ENCODE data around the gene PCBP2. TPM values are rescaled to one million over a fixed set of nuclear protein-coding genes. Genes with fewer than 3 reads are reported as not detected.

Gene PCBP2
- total and polyA plus RNA-seq, 2 donors (not counting 1 experiment from before 2014, with no cell fraction given), result 271 to 315 TPM

GRCh38 chr12:53513712-53514410, 62.0 kb downstream of the PCBP2 start:
- Histone ChIP-seq H3K4me1 (ENCODE audit: control insufficient read depth, extremely low read depth, insufficient read depth, low read length) (no peaks in the 10 kb centered on the region), H3K4me2 (ENCODE audit: extremely low read depth, insufficient read depth, low read length) (no peak overlapping the region), H3K9ac (ENCODE audit: insufficient read depth, low read length) (no peak overlapping the region), H3K9me3 (ENCODE audit: control insufficient read depth, insufficient read depth, low read depth, low read length) (no peaks in the 10 kb centered on the region), H3K27ac (ENCODE audit: insufficient read depth, low read length) (no peak overlapping the region), H3K27me3 (ENCODE audit: control insufficient read depth, insufficient read depth, low read length) (no peaks in the 10 kb centered on the region), H3K36me3 (ENCODE audit: control insufficient read depth, insufficient read depth, low read length) (peaks cover 17% of the 10 kb centered on the region), H4K20me1 (ENCODE audit: control insufficient read depth, extremely low read depth, insufficient read depth, low read length) (no peaks in the 10 kb centered on the region), H2AFZ (ENCODE audit: low read length) (no peak overlapping the region), H3K4me3 (replicated peaks in 1 of 4; ENCODE audit: control extremely low read depth in 1 of 4, insufficient read depth in 1 of 4, low read depth in 3 of 4, low read length in 4 of 4) (no peak overlapping the region), H3K79me2 (ENCODE audit: control insufficient read depth, insufficient read depth, low read length) (no peaks in the 10 kb centered on the region)
- TF ChIP-seq, protein P1, sequence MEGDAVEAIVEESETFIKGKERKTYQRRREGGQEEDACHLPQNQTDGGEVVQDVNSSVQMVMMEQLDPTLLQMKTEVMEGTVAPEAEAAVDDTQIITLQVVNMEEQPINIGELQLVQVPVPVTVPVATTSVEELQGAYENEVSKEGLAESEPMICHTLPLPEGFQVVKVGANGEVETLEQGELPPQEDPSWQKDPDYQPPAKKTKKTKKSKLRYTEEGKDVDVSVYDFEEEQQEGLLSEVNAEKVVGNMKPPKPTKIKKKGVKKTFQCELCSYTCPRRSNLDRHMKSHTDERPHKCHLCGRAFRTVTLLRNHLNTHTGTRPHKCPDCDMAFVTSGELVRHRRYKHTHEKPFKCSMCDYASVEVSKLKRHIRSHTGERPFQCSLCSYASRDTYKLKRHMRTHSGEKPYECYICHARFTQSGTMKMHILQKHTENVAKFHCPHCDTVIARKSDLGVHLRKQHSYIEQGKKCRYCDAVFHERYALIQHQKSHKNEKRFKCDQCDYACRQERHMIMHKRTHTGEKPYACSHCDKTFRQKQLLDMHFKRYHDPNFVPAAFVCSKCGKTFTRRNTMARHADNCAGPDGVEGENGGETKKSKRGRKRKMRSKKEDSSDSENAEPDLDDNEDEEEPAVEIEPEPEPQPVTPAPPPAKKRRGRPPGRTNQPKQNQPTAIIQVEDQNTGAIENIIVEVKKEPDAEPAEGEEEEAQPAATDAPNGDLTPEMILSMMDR (conservative IDR thresholded peaks at IDR 0.05 in 1 of 2, IDR thresholded peaks at IDR 0.05 in 1 of 2; ENCODE audit: low read depth in 1 of 2, low read length in 2 of 2), result no peak
- TF ChIP-seq EZH2 (IDR thresholded peaks at IDR 0.05; ENCODE audit: low read length, missing control alignments), result no peak
- DNase-seq (ENCODE audit: low read depth in 2 of 2), result no peak

GRCh38 chr12:53514628-53515290, 62.9 kb downstream of the PCBP2 start:
- no peaks in the 10 kb centered on the region for H3K79me2 ChIP-seq (ENCODE audit: control insufficient read depth, insufficient read depth, low read length)
- no peaks in the 10 kb centered on the region for H4K20me1 ChIP-seq (ENCODE audit: control insufficient read depth, extremely low read depth, insufficient read depth, low read length)
- H3K4me2 ChIP-seq (ENCODE audit: extremely low read depth, insufficient read depth, low read length), result no peak overlapping the region
- no peak overlapping the region for H3K9ac ChIP-seq (ENCODE audit: insufficient read depth, low read length)
- H3K27me3 ChIP-seq (ENCODE audit: control insufficient read depth, insufficient read depth, low read length), result no peaks in the 10 kb centered on the region
- no peak for TF ChIP-seq EZH2 (IDR thresholded peaks at IDR 0.05; ENCODE audit: low read length, missing control alignments)
- TF ChIP-seq, protein P1 (conservative IDR thresholded peaks at IDR 0.05 in 1 of 2, IDR thresholded peaks at IDR 0.05 in 1 of 2; ENCODE audit: low read depth in 1 of 2, low read length in 2 of 2), result no peak
- no peak overlapping the region for H3K4me3 ChIP-seq (replicated peaks in 1 of 4; ENCODE audit: control extremely low read depth in 1 of 4, insufficient read depth in 1 of 4, low read depth in 3 of 4, low read length in 4 of 4)
- no peak for DNase-seq (ENCODE audit: low read depth in 2 of 2)
- peaks cover 17% of the 10 kb centered on the region for H3K36me3 ChIP-seq (ENCODE audit: control insufficient read depth, insufficient read depth, low read length)
- no peak overlapping the region for H3K27ac ChIP-seq (ENCODE audit: insufficient read depth, low read length)
- no peaks in the 10 kb centered on the region for H3K9me3 ChIP-seq (ENCODE audit: control insufficient read depth, insufficient read depth, low read depth, low read length)
- H2AFZ ChIP-seq (ENCODE audit: low read length), result no peak overlapping the region
- H3K4me1 ChIP-seq (ENCODE audit: control insufficient read depth, extremely low read depth, insufficient read depth, low read length), result no peaks in the 10 kb centered on the region

- Histone ChIP-seq H3K4me1 (ENCODE audit: control insufficient read depth, extremely low read depth, insufficient read depth, low read length) (no peaks in the 10 kb centered on the region), H3K4me3 (replicated peaks in 1 of 4; ENCODE audit: control extremely low read depth in 1 of 4, insufficient read depth in 1 of 4, low read depth in 3 of 4, low read length in 4 of 4) (no peak overlapping the region), H4K20me1 (ENCODE audit: control insufficient read depth, extremely low read depth, insufficient read depth, low read length) (no peaks in the 10 kb centered on the region), H3K27ac (ENCODE audit: insufficient read depth, low read length) (no peak overlapping the region), H3K36me3 (ENCODE audit: control insufficient read depth, insufficient read depth, low read length) (peaks cover 17% of the 10 kb centered on the region), H3K27me3 (ENCODE audit: control insufficient read depth, insufficient read depth, low read length) (no peaks in the 10 kb centered on the region), H3K79me2 (ENCODE audit: control insufficient read depth, insufficient read depth, low read length) (no peaks in the 10 kb centered on the region), H2AFZ (ENCODE audit: low read length) (no peak overlapping the region), H3K4me2 (ENCODE audit: extremely low read depth, insufficient read depth, low read length) (no peak overlapping the region), H3K9ac (ENCODE audit: insufficient read depth, low read length) (no peak overlapping the region), H3K9me3 (ENCODE audit: control insufficient read depth, insufficient read depth, low read depth, low read length) (no peaks in the 10 kb centered on the region)
- TF ChIP-seq EZH2 (IDR thresholded peaks at IDR 0.05; ENCODE audit: low read length, missing control alignments), result no peak
- DNase-seq (ENCODE audit: low read depth in 2 of 2), result no peak
These were observed 63.4 kb downstream of the PCBP2 start for GRCh38 chr12:53515291-53515680.
